Astrocyte of the spinal cord (primary cell): ENCODE measurements around the gene ANKEF1.

Source experiments
- DNase-seq: peaks from one replicate; pipeline ENCODE4 v3.0.0; 2011; ENCODE audit warnings: low read depth, low spot score
- H3K4me3 ChIP-seq: 2 replicates; pipeline ENCODE4 v1.5.1; 2011; ENCODE audit warnings: low read depth, mild to moderate bottlenecking, low read length, moderate library complexity
- CTCF ChIP-seq: IDR thresholded peaks from 2 replicates; pipeline ENCODE4 v1.5.1; 2012; ENCODE audit warnings: low read depth, mild to moderate bottlenecking, low read length, inconsistent platforms
- in situ Hi-C: cut with HindIII; loops from 2 replicates; pipeline ENCODE4 v1.10.0; 2017; ENCODE audit warnings: low sequenced_read_pairs

ANKEF1 gene

GRCh38 chr20:10034717-10035571 is at the start of gene ANKEF1:
ANKEF1 (plus strand) TSS chr20:10034987; CDS start chr20:10038302, 3,315 bp downstream.
- TF ChIP-seq CTCF, result no peak
- in situ Hi-C loops, result no loop called here
- H3K4me3 ChIP-seq, result peak within 1 kb of the TSS; percentile 57
- peak; percentile 60 for DNase-seq

- TF ChIP-seq CTCF, result no peak
- in situ Hi-C loops, result loop anchor here (25.0 kb wide), 1 partner anchor 102 kb away; no protein-coding TSS in a partner anchor
- DNase-seq, result no peak
- H3K4me3 ChIP-seq, result no peak overlapping the region
These were observed 49.5 kb upstream of the ANKEF1 start for GRCh38 chr20:9985281-9985680.

DNA sequence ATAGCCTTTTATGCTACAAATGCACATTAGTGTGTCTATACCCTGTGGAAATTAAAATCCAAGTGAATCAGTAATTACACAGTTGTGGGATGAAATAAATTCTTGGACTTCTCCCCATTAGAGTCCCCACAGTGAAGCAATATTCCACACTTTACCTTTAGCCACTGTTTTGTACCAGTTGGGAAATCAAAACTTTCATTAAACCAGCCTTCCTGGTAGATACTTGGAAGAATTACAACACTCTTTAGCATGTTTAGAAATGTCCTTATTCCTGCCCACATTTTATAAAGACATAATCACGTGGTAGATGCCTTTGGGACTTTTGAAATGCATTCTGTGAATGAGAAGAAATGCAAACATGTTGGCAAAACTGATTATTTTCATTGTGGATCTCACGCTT is 49.0 kb upstream of the ANKEF1 start:
- in situ Hi-C loops, result loop anchor here (25.0 kb wide), 1 partner anchor 102 kb away; no protein-coding TSS in a partner anchor
- no peak for TF ChIP-seq CTCF
- no peak for DNase-seq
- H3K4me3 ChIP-seq, result no peak overlapping the region

GRCh38 chr20:9989066-9989724 is 45.6 kb upstream of the ANKEF1 start:
- H3K4me3 ChIP-seq, result no peak overlapping the region
- TF ChIP-seq CTCF, result no peak
- peak; percentile 82 for DNase-seq
- in situ Hi-C loops, result loop anchor here (25.0 kb wide), 1 partner anchor 98 kb away; no protein-coding TSS in a partner anchor

DNA sequence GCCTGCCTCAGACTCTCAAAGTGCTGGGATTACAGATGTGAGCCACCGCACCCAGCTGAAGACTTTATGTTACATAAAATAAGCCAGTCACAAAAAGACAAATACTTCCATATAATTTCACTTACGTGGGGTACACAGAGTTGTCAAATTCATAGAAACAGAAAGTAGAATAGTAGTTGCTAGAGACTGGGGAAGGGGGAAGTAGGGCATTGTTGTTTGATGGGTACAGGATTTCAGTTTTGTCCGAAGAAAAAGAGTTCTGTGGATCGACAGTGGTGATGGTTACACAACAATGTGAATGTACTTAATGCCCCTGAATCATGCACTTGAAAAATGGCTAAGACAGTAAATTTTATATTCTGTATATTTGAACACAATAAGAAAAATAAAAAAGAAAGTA is 41.6 kb upstream of the ANKEF1 start:
- in situ Hi-C loops, result loop anchor here (25.0 kb wide), 1 partner anchor 94 kb away; no protein-coding TSS in a partner anchor
- no peak for TF ChIP-seq CTCF
- H3K4me3 ChIP-seq, result no peak overlapping the region
- no peak for DNase-seq

DNA sequence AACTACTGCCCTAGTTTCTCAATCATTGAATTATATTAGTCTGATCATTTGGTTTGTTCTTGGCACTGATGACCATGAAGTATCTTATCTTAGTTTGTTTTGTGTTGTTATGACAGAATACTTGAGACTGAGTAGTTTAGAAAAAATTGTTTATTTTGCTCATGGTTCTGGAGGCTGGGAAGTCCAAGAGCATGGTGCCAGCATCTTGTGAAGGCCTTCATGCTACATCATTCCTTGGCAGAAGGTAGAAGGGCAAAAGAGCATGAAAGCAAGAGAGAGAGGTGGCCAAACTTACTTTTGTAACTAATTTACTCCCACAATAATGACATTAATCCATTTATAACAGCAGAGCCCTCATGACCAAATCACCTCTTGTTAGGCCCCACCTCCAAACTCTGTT is 40.1 kb upstream of the ANKEF1 start:
- no peak for DNase-seq
- TF ChIP-seq CTCF, result no peak
- no peak overlapping the region for H3K4me3 ChIP-seq
- in situ Hi-C loops, result loop anchor here (25.0 kb wide), 1 partner anchor 93 kb away; no protein-coding TSS in a partner anchor
